ENCODE data around the gene KCNK5.

- TF ChIP-seq CTCF (IDR thresholded peaks at IDR 0.05), result no peak
- no peak for TF ChIP-seq EP300 (IDR thresholded peaks at IDR 0.05)
- no peak for TF ChIP-seq POLR2A (IDR thresholded peaks at IDR 0.05)
Measured at GRCh38 chr6:39153766-39154397, 75.4 kb downstream of the KCNK5 start.

Measured in upper lobe of left lung (tissue), 4 donors.